ENCODE results near the gene COG7. TPM values are rescaled to one million over a fixed set of nuclear protein-coding genes. Genes with fewer than 3 reads are reported as not detected.

The COG7 gene
- total and polyA plus RNA-seq, 2 donors (not counting 1 experiment from before 2014, with no cell fraction given), result 17.5 to 20.9 TPM

GRCh38 chr16:23480257-23480656 lies 27.3 kb upstream of the COG7 start:
- Histone ChIP-seq H3K4me1 (ENCODE audit: control insufficient read depth, extremely low read depth, insufficient read depth, low read length) (no peaks in the 10 kb centered on the region), H3K36me3 (ENCODE audit: control insufficient read depth, insufficient read depth, low read length) (peaks cover 24% of the 10 kb centered on the region), H3K79me2 (ENCODE audit: control insufficient read depth, insufficient read depth, low read length) (no peaks in the 10 kb centered on the region), H4K20me1 (ENCODE audit: control insufficient read depth, extremely low read depth, insufficient read depth, low read length) (no peaks in the 10 kb centered on the region), H3K27ac (ENCODE audit: insufficient read depth, low read length) (no peak overlapping the region), H3K27me3 (ENCODE audit: control insufficient read depth, insufficient read depth, low read length) (no peaks in the 10 kb centered on the region), H3K9ac (ENCODE audit: insufficient read depth, low read length) (no peak overlapping the region), H2AFZ (ENCODE audit: low read length) (no peak overlapping the region), H3K4me2 (ENCODE audit: extremely low read depth, insufficient read depth, low read length) (no peak overlapping the region), H3K4me3 (replicated peaks in 1 of 4; ENCODE audit: control extremely low read depth in 1 of 4, insufficient read depth in 1 of 4, low read depth in 3 of 4, low read length in 4 of 4) (no peak overlapping the region), H3K9me3 (ENCODE audit: control insufficient read depth, insufficient read depth, low read depth, low read length) (no peaks in the 10 kb centered on the region)
- TF ChIP-seq EZH2 (IDR thresholded peaks at IDR 0.05; ENCODE audit: low read length, missing control alignments), result no peak
- no peak for TF ChIP-seq CTCF (conservative IDR thresholded peaks at IDR 0.05 in 1 of 2, IDR thresholded peaks at IDR 0.05 in 1 of 2; ENCODE audit: low read depth in 1 of 2, low read length in 2 of 2)
- DNase-seq (ENCODE audit: low read depth in 2 of 2), result no peak

- H3K9me3 ChIP-seq (ENCODE audit: control insufficient read depth, insufficient read depth, low read depth, low read length), result no peaks in the 10 kb centered on the region
- no peak for DNase-seq (ENCODE audit: low read depth in 2 of 2)
- H2AFZ ChIP-seq (ENCODE audit: low read length), result no peak overlapping the region
- TF ChIP-seq CTCF (conservative IDR thresholded peaks at IDR 0.05 in 1 of 2, IDR thresholded peaks at IDR 0.05 in 1 of 2; ENCODE audit: low read depth in 1 of 2, low read length in 2 of 2), result no peak
- no peak for TF ChIP-seq EZH2 (IDR thresholded peaks at IDR 0.05; ENCODE audit: low read length, missing control alignments)
- no peak overlapping the region for H3K4me2 ChIP-seq (ENCODE audit: extremely low read depth, insufficient read depth, low read length)
- no peaks in the 10 kb centered on the region for H4K20me1 ChIP-seq (ENCODE audit: control insufficient read depth, extremely low read depth, insufficient read depth, low read length)
- H3K27ac ChIP-seq (ENCODE audit: insufficient read depth, low read length), result no peak overlapping the region
- H3K4me1 ChIP-seq (ENCODE audit: control insufficient read depth, extremely low read depth, insufficient read depth, low read length), result no peaks in the 10 kb centered on the region
- no peaks in the 10 kb centered on the region for H3K27me3 ChIP-seq (ENCODE audit: control insufficient read depth, insufficient read depth, low read length)
- no peak overlapping the region for H3K9ac ChIP-seq (ENCODE audit: insufficient read depth, low read length)
- H3K4me3 ChIP-seq (replicated peaks in 1 of 4; ENCODE audit: control extremely low read depth in 1 of 4, insufficient read depth in 1 of 4, low read depth in 3 of 4, low read length in 4 of 4), result no peak overlapping the region
- H3K79me2 ChIP-seq (ENCODE audit: control insufficient read depth, insufficient read depth, low read length), result no peaks in the 10 kb centered on the region
- peaks cover 22% of the 10 kb centered on the region for H3K36me3 ChIP-seq (ENCODE audit: control insufficient read depth, insufficient read depth, low read length)
Measured at GRCh38 chr16:23479138-23479537, 26.1 kb upstream of the COG7 start.

GRCh38 chr16:23478566-23478965 lies 25.6 kb upstream of the COG7 start:
- H2AFZ ChIP-seq (ENCODE audit: low read length), result no peak overlapping the region
- H4K20me1 ChIP-seq (ENCODE audit: control insufficient read depth, extremely low read depth, insufficient read depth, low read length), result no peaks in the 10 kb centered on the region
- H3K79me2 ChIP-seq (ENCODE audit: control insufficient read depth, insufficient read depth, low read length), result no peaks in the 10 kb centered on the region
- no peak overlapping the region for H3K27ac ChIP-seq (ENCODE audit: insufficient read depth, low read length)
- H3K4me2 ChIP-seq (ENCODE audit: extremely low read depth, insufficient read depth, low read length), result no peak overlapping the region
- TF ChIP-seq CTCF (conservative IDR thresholded peaks at IDR 0.05 in 1 of 2, IDR thresholded peaks at IDR 0.05 in 1 of 2; ENCODE audit: low read depth in 1 of 2, low read length in 2 of 2), result no peak
- no peak for TF ChIP-seq EZH2 (IDR thresholded peaks at IDR 0.05; ENCODE audit: low read length, missing control alignments)
- no peaks in the 10 kb centered on the region for H3K9me3 ChIP-seq (ENCODE audit: control insufficient read depth, insufficient read depth, low read depth, low read length)
- H3K27me3 ChIP-seq (ENCODE audit: control insufficient read depth, insufficient read depth, low read length), result no peaks in the 10 kb centered on the region
- peaks cover 22% of the 10 kb centered on the region for H3K36me3 ChIP-seq (ENCODE audit: control insufficient read depth, insufficient read depth, low read length)
- H3K4me3 ChIP-seq (replicated peaks in 1 of 4; ENCODE audit: control extremely low read depth in 1 of 4, insufficient read depth in 1 of 4, low read depth in 3 of 4, low read length in 4 of 4), result no peak overlapping the region
- no peak for DNase-seq (ENCODE audit: low read depth in 2 of 2)
- no peaks in the 10 kb centered on the region for H3K4me1 ChIP-seq (ENCODE audit: control insufficient read depth, extremely low read depth, insufficient read depth, low read length)
- no peak overlapping the region for H3K9ac ChIP-seq (ENCODE audit: insufficient read depth, low read length)
